ENCODE data around the gene SMLR1. TPM values are rescaled to one million over a fixed set of nuclear protein-coding genes. Genes with fewer than 3 reads are reported as not detected.

The SMLR1 gene
- total and polyA plus RNA-seq, 9 of the 15 experiments (the other 6 are each of a cell fraction or from before 2014, with no cell fraction given), result not detected

- no peaks in the 10 kb centered on the region for H3K36me3 ChIP-seq (ENCODE audit: control insufficient read depth, insufficient read depth, low read length)
- no peak overlapping the region for H3K9ac ChIP-seq (ENCODE audit: insufficient read depth in 1 of 2, low read depth in 2 of 2, low read length in 2 of 2)
- no peak overlapping the region for H2AFZ ChIP-seq (ENCODE audit: low read depth, low read length)
- no TSS peak for BruUV-seq (replicated peaks)
- no peaks in the 10 kb centered on the region for H3K79me2 ChIP-seq (ENCODE audit: control insufficient read depth, insufficient read depth, low read length)
- intact Hi-C loops (cut with micrococcal nuclease) (no loop called here), in situ Hi-C loops (cut with MboI) (no loop called here)
- ChIA-PET CTCF (ENCODE audit: low intra/inter-chr PET ratio) (no interaction called here), POLR2A (no interaction called here)
- 11% methylated on average over 3 of the region's 3 CpGs for WGBS (ENCODE audit: insufficient coverage, low coverage, missing lambda C conversion rate)
- H3K9me3 ChIP-seq (replicated peaks; ENCODE audit: control insufficient read depth, insufficient read depth, low read depth, low read length), result no peaks in the 10 kb centered on the region
- ATAC-seq, result no peak
- no peak overlapping the region for H3K4me2 ChIP-seq (ENCODE audit: insufficient read depth, low read length)
- no peaks in the 10 kb centered on the region for H4K20me1 ChIP-seq (replicated peaks; ENCODE audit: control insufficient read depth, insufficient read depth, low read length)
- TF ChIP-seq VEZF1 (CRISPR knock-in tag; IDR thresholded peaks at IDR 0.05) (no peak), SP1 (CRISPR knock-in tag; IDR thresholded peaks at IDR 0.05) (no peak), ARID1B (IDR thresholded peaks at IDR 0.05) (no peak), BRCA1 (IDR thresholded peaks at IDR 0.05) (no peak), BRCA1 (CRISPR knock-in tag; IDR thresholded peaks at IDR 0.05) (no peak), NFE2 (IDR thresholded peaks at IDR 0.05; ENCODE audit: low read depth) (no peak)
- H3K4me1 ChIP-seq (replicated peaks in 1 of 2; ENCODE audit: control insufficient read depth in 2 of 2, insufficient read depth in 2 of 2, low read length in 2 of 2), result no peaks in the 10 kb centered on the region
- H3K27ac ChIP-seq (ENCODE audit: extremely low read depth, low read depth, low read length), result no peak overlapping the region
- no peak for DNase-seq (ENCODE audit: extremely low read depth in 1 of 4, low spot score in 3 of 4)
- H3K9me1 ChIP-seq (ENCODE audit: control insufficient read depth, insufficient read depth, low read length), result no peaks in the 10 kb centered on the region
- H3K27me3 ChIP-seq (ENCODE audit: control insufficient read depth in 2 of 2, insufficient read depth in 2 of 2, low read length in 2 of 2), result no peaks in the 10 kb centered on the region
- no peak overlapping the region for H3K4me3 ChIP-seq
- FAIRE-seq, result no peak
Observed at GRCh38 chr6:130836055-130836640, 8.9 kb downstream of the SMLR1 start.

Measured in K562 (cell line).